Sciatic nerve (tissue), 2 donors: ENCODE results near the gene CYP2W1. TPM values are rescaled to one million over a fixed set of nuclear protein-coding genes. Genes with fewer than 3 reads are reported as not detected.
"Not testable (repeated sequence)": the region's sequence is repeated elsewhere in the genome, so short reads cannot be mapped to it uniquely, and the experiment has no call there.

Experiments used
- ATAC-seq: fragments of 200-7000 bp; cut with Tn5 transposase; one replicate; pipeline ENCODE4 v1.9.1; 2020; ENCODE audit warnings: mild to moderate bottlenecking, moderate library complexity
- DNase-seq: peaks from one replicate; pipeline ENCODE4 v3.0.0-alpha.2; 2020; ENCODE audit warnings: low spot score
- intact Hi-C: fragments of 100-400 bp; cut with DNase I; formaldehyde crosslinking; loops from one replicate; pipeline ENCODE4 v1.14.2; 2022
- microRNA-seq: library from miRNA; unstranded; fragments of <30 nt; microRNA quantifications from one replicate; pipeline ENCODE4 v1.2.0, GENCODE V29; 2020
- total RNA-seq: library from RNA; stranded (reverse); fragmentation: NEBNext Ultra II Directional; extraction: Animal tissue kit (Norgen Biotek cat#: 25700); gene quantifications from one replicate; pipeline ENCODE4 v1.2.1, GENCODE V29; 2021
- donor health status: DM: no; HTN: no; CAD: no.
- donor health status: DM: no; HTN: no; CAD: no.

The CYP2W1 gene
- total RNA-seq, 1 donor from 2014 or later: 1.6 TPM

GRCh38 chr7:1032536-1033181 lies 49.7 kb downstream of the CYP2W1 start:
- intact Hi-C loops: no loop called here
- ATAC-seq (no peak), DNase-seq (no peak)

GRCh38 chr7:1033546-1034145 lies 50.7 kb downstream of the CYP2W1 start:
- DNase-seq (no peak), ATAC-seq (no peak)
- intact Hi-C loops: no loop called here

GRCh38 chr7:1034769-1035168 lies 51.8 kb downstream of the CYP2W1 start:
- DNase-seq, ATAC-seq, intact Hi-C loops: not testable (repeated sequence)

- not testable (repeated sequence) for DNase-seq
Observed at GRCh38 chr7:1036164-1036928, 53.4 kb downstream of the CYP2W1 start.

More at GRCh38 chr7:1036164-1036928, 53.4 kb downstream of the CYP2W1 start:
- ATAC-seq, intact Hi-C loops: not testable (repeated sequence)

Small RNAs within 50 kb of the gene (microRNA-seq; reads per million reads assigned to microRNA genes)
- 569 reads per million, percentile 77 among the genes with 10 or more reads in this experiment for gene MIR339

Other genes with a start within 250 kb of the CYP2W1 start
- 207 TPM for gene SUN1, start 150.7 kb upstream of the CYP2W1 start, total RNA-seq
- 25.4 TPM for gene GET4, start 106.6 kb upstream of the CYP2W1 start, total RNA-seq
- gene ADAP1, start 28.5 kb upstream of the CYP2W1 start, total RNA-seq: 42.8 TPM
- 18.3 TPM for gene COX19, start 7.6 kb upstream of the CYP2W1 start, total RNA-seq
- gene GPR146, start 61.4 kb downstream of the CYP2W1 start, total RNA-seq: 50.5 TPM
- 11.1 TPM for gene GPER1, start 104.9 kb downstream of the CYP2W1 start, total RNA-seq
- gene ZFAND2A, start 177.0 kb downstream of the CYP2W1 start, total RNA-seq: 24.7 TPM
- not detected for gene UNCX, start 249.7 kb downstream of the CYP2W1 start, total RNA-seq